Right lobe of liver (tissue), 4 donors: ENCODE results near the gene SLC8A2.

ENCODE experiments used
- POLR2A ChIP-seq: fragments of 450-650 bp; IDR thresholded peaks from one replicate; pipeline ENCODE4 v1.6.1; 2017; ENCODE audit warnings: antibody characterized with exemption, mild to moderate bottlenecking
- TF ChIP-seq, protein P1 (sequence below), 4 donors: fragments of 200-600 bp in 3 of 4; fragments of 450-650 bp in 1 of 4; IDR thresholded peaks; one replicate each; pipeline versions ENCODE4 v1.5.1 to v1.8.0; 2016 to 2022; ENCODE audit warnings: antibody characterized with exemption in 4 of 4, mild to moderate bottlenecking in 2 of 4
- donor health status: DM: no; HTN: no; CAD: no.
- donor health status: DM: no; HTN: no; CAD: no.
- donor health status: DM: no; HTN: yes; CAD: no.

DNA sequence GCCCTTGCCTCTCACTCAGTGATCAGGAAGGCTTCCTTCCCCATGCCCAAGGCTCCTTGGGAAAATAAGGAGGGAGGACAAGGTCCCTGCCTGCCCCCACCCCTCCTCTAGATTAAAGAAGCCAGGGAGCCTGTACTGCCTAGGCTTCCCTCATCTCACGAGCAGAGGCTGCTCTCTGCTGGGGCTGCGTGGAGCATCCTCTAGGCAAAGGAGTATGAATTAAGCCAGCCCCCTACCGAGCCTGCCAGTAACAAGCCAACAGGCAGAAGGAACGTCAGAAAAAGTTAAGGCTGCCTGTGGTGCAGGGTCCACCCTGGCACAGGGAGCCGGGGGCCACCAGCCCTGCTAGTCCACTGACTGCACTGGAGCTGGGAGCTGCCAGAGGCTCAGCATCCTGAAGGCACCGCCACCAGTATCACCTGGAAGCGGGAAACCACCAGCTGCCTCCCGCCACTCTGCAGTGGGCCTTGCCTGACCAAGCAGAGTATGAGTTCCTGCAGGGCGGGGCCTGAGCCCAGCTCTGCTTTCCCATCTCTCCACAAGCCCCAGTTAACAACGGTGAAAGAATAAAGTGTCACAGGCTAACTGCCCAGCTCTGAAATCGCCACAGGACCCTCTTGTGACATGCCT is 36.3 kb upstream of the SLC8A2 start:
- TF ChIP-seq, protein P1, sequence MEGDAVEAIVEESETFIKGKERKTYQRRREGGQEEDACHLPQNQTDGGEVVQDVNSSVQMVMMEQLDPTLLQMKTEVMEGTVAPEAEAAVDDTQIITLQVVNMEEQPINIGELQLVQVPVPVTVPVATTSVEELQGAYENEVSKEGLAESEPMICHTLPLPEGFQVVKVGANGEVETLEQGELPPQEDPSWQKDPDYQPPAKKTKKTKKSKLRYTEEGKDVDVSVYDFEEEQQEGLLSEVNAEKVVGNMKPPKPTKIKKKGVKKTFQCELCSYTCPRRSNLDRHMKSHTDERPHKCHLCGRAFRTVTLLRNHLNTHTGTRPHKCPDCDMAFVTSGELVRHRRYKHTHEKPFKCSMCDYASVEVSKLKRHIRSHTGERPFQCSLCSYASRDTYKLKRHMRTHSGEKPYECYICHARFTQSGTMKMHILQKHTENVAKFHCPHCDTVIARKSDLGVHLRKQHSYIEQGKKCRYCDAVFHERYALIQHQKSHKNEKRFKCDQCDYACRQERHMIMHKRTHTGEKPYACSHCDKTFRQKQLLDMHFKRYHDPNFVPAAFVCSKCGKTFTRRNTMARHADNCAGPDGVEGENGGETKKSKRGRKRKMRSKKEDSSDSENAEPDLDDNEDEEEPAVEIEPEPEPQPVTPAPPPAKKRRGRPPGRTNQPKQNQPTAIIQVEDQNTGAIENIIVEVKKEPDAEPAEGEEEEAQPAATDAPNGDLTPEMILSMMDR (IDR thresholded peaks at IDR 0.05): no peak
- TF ChIP-seq POLR2A: no peak
